Measurements from ENCODE around the gene TSPAN9.

Gene TSPAN9

DNA sequence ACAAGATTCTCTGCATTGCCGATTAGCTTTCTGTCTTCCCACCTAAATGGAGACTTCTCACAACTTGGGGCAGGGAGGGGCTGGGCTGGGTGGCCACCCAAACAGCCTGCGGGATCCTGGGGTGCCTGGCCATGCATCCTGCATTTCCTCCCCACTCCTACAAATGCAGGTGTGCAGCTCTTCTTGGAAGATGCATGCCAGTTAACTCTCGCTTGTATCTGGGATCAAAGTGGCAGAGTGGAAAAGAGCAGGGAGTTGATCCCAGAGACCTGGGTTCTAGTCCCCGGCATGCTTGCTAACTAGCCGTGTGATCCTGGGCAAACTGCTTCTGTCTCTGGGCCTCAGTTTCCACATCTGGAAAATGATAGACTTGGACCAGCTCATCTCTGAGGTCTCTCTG, 136.6 kb downstream of the TSPAN9 start:
- DNase-seq, result no peak

- no peak for DNase-seq
Observed at GRCh38 chr12:3214526-3215365, 137.6 kb downstream of the TSPAN9 start.

GRCh38 chr12:3215410-3215975, 138.3 kb downstream of the TSPAN9 start:
- DNase-seq, result no peak

GRCh38 chr12:3216097-3216496, 138.9 kb downstream of the TSPAN9 start:
- no peak for DNase-seq

DNA sequence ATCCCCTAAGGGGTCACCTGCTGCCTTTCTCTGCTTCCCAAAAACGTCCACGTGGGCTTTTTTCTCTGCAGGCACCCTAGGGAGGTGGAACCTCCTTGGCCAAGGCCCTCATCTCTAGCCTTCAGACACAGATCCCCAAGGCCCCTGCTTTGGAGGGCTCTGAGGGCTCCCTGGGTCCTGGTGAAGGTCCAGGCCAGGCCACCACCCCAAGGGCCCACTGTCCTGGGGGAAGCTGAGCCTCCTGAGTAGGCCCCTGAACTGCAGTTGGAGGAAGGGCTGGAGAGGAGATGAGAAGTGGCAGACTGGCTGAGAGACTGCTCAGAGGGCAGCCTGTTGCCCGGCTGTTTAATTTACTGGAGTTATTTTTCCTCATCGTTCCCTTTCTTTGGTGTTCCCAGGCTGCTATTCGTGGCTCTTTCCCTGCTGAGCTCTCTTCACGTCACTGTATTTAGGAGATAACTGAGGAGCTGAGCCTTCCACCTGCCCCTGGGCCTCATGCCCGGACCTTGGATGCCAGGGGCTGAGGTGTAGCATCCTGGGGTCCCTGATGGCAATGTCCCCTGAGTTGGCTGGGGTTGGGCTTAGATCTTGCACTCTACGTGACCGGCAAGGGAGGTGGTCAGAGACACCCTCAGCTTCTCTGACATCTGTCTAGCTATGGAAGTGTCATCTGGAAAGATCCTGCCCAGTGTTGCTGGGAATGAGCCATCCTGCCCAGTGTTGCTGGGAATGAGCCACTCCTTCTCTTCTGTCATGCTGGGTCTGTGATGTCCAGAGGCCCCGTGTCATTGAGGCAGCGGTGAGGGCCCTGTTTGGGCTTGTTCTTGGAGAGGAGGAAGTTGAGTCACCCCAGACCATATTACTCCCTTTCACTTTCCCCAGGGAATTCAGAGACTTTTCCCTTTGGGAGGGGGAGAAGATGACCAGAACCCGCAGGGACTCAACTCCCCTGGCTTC, 139.8 kb downstream of the TSPAN9 start:
- DNase-seq, result no peak

DNA sequence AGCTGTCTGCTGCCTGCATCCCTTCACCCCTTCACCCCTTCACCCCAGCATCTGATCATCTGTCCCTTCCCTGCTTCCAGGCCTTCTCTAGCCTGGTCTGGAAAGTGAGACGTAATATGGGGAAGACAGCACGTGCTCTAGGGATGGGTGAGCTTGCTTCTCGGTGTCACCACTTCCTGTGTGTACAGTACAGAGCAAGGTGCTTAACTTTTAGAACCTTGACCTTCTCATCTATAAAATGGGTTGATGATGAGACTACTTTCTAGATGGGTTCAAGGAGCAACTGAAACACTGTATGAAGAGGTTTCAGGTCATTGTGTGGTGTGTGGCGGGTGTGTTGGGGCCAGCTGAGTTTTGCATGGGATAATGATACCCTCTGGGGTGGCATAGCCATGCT, 140.5 kb downstream of the TSPAN9 start:
- no peak for DNase-seq

- no peak for DNase-seq
Observed at GRCh38 chr12:3218228-3219171, 141.3 kb downstream of the TSPAN9 start.

- DNase-seq, result no peak
Observed at GRCh38 chr12:3219233-3219632, 142.1 kb downstream of the TSPAN9 start.

DNA sequence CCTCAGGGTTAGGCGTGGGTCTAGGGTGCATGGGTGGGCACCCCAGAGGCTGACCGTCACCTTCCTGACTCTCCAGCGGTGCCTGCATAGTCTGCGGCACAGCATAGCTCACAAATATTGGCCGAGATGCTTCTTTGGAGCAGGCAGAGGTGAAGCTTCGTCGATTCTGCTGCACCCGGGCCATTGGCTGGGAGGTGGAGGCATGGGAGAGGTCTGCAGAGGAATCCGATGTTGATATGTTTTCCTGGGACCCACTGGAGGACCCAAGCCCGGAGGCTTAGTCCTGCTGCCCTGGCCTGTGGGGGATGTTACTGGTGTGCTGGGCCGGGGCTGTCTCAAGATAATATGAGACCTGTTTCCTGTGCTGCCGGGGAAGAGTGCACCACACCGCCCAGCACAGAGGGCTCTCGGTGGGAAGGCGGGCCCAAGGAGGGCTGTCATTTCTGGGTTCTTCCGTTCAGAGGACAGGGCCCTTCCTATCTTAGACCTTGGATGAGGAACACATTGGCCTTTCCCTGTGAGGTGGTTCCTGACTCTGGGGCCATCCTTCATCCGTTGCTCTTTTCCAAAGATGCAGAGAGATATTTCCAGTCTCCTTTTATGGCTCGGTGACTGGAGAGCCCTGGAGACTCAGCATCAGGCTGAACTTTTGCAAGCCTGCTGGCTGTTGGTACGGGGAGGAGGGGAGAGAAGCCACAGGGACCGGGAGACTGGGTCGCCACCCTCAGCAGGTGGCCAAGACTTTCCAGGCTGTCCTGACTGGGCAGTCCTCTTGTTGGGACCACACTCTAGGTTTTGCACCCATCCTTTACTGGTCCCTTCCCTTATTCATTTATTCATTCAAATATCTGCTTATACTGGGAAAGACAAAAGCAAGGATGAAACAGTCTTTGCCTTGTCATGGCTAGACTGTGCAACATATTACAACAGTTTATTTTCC, 143.5 kb downstream of the TSPAN9 start:
- DNase-seq, result peak in 1 of 2 donors; percentile 51

DNA sequence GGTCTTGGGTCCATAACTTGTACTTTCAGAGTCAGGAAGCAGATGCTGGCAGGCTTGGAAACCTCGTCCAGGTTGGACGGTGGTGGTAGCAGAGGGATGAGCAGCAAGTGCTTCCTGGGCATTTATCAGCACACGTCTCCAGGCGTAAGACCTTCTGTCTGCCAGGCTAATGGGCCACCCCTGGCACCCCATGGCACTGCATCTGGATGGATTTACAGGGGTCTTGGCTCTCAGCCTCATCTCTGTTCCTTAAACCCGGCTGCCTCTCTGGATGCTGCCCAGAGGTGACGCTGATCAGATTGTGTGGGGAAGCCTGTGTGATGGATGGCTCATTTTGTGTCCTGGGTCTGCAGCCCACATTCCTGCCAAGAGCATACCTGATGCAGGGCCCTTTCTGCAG, 145.1 kb downstream of the TSPAN9 start:
- no peak for DNase-seq

- no peak for DNase-seq
Observed at GRCh38 chr12:3222979-3223378, 145.8 kb downstream of the TSPAN9 start.

DNA sequence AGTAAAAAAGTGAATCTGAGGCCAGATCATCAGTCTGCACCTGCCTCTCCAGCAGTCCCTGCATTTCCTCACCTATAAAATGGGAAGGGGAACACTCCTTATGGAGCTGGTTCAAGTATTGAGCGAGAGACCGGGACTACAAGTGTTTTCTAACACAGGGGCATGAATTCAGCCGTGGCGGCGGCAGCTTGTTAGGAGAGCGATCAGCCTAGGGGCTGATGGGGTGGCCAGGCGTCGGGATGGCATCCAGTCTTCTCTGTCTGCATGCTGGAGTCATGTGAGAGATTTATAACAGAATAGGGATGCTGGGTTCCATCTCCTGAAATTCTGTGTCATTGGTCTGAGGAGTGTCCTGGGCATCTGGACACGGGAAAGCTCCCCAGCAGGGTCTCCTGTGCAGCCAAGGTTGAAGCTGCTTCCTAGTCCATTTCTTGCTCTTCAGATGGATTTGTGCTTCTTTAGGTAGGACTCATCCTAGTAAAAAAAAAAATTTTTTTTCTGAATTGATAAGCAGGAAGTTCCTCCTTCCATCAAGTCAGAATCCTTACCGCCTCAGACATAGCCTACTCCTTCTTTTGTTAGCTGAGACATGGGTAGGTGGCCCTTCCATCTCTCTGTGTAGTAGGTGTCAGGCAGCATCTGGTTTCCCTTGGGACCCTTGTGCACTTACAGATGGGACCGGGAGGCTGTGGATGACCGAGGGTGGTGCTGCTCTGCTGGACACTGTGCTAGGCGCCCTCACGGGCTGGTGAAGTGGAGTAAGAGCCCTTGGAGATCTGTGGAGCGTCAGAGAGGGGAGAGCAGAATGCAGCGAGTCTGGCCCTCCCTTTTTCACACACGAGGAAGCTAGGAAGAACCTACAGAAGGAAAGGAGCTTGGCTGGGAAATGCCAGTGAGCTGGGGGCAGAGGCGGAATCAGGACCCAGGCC, 146.7 kb downstream of the TSPAN9 start:
- DNase-seq, result no peak

GRCh38 chr12:3224530-3224903, 147.3 kb downstream of the TSPAN9 start:
- DNase-seq, result no peak

GRCh38 chr12:3225154-3225795, 148.1 kb downstream of the TSPAN9 start:
- DNase-seq, result peak in 1 of 2 donors; percentile 97

DNA sequence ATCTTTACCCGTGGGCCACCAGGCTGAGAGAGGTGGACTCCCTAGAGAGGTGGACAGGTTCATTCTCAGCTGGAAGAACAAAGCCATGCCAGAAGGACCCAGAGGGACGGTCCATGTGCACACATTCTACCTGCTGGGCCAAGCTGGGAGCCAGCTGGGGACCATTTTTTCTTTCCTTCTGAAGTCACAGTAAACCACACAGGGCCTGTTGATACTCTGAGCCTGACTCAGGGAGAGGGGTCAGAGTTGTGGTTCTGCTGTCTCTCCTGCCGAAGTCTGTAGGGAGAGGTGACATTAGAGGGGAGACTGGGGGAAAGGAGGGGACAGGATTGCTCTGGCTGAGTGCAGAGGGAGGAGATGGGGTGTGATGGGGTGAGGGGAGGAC, 148.6 kb downstream of the TSPAN9 start:
- DNase-seq, result no peak

DNA sequence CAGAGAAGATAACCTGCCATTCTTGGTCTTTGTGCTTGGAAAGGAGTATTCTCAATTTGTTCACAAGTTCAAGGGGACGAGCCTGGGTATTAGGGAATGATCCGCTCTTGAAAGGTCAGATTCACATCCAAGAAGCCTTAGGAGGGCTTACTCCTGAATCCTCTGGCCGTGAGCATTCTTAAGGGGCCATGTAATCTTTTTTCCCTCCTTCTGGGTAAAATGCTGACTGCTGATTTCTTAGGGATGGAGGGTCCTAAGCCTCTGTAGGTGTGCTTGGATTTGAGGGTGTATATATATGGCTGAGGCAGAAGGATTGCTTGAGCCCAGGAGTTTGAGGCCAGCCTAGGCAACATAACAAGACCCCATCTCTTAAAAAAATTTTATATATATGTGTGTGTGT, 149.1 kb downstream of the TSPAN9 start:
- DNase-seq, result no peak

GRCh38 chr12:3227076-3227975, 150.1 kb downstream of the TSPAN9 start:
- DNase-seq, result no peak

DNA sequence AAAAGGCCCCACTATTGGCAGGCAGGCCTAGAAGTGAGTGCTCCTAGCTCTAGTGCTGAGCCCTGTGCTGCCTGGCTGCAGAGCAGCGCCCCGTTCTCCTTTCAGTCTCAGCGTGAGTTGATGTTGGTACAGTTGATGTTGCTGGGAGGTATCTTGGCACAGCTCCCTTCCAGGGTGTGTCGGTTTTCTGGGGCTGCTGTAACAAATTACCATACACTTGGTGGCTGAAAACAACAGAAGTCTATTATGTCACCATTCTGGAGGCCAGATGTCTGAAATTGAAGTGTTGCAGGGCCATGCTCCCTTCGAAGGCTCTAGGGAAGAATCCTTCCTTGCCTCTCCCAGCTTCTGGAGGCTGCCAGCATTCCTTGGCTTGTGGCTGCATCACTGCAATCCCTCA, 151.4 kb downstream of the TSPAN9 start:
- DNase-seq, result no peak
